ENCODE data around the gene COP1. TPM values are rescaled to one million over a fixed set of nuclear protein-coding genes. Genes with fewer than 3 reads are reported as not detected.

Gene COP1
- total RNA-seq, 1 donor: 64.8 TPM

- no peak overlapping the region for H3K4me3 ChIP-seq (ENCODE audit: insufficient read depth, low read length)
- H2AFZ ChIP-seq (ENCODE audit: low read length): no peak overlapping the region
- no peak overlapping the region for H3K27ac ChIP-seq (ENCODE audit: low read depth, low read length)
- peaks cover 5% of the 10 kb centered on the region for H3K4me1 ChIP-seq (ENCODE audit: insufficient read depth, low read length)
- H3K36me3 ChIP-seq (ENCODE audit: insufficient read depth, low read length): no peaks in the 10 kb centered on the region
- no peak for DNase-seq (ENCODE audit: insufficient read length, low spot score, missing footprints)
- peaks cover 4% of the 10 kb centered on the region for H4K20me1 ChIP-seq (ENCODE audit: insufficient read depth, low read length)
- no peak for TF ChIP-seq CTCF (IDR thresholded peaks at IDR 0.05; ENCODE audit: extremely low read depth, low read depth, low read length)
- no peak overlapping the region for H3K4me2 ChIP-seq (ENCODE audit: insufficient read depth, low read length)
- H3K27me3 ChIP-seq (ENCODE audit: insufficient read depth, low read length): no peaks in the 10 kb centered on the region
- no peaks in the 10 kb centered on the region for H3K9me3 ChIP-seq (ENCODE audit: low read depth, low read length)
- H3K79me2 ChIP-seq (ENCODE audit: insufficient read depth, low read length): peaks cover 2% of the 10 kb centered on the region
Observed at GRCh38 chr1:176056312-176056711, 150.8 kb downstream of the COP1 start.

GRCh38 chr1:176055398-176055797 lies 151.7 kb downstream of the COP1 start:
- Histone ChIP-seq H4K20me1 (ENCODE audit: insufficient read depth, low read length) (peaks cover 4% of the 10 kb centered on the region), H3K36me3 (ENCODE audit: insufficient read depth, low read length) (no peaks in the 10 kb centered on the region), H3K4me2 (ENCODE audit: insufficient read depth, low read length) (no peak overlapping the region), H3K27me3 (ENCODE audit: insufficient read depth, low read length) (no peaks in the 10 kb centered on the region), H3K9me3 (ENCODE audit: low read depth, low read length) (no peaks in the 10 kb centered on the region), H3K79me2 (ENCODE audit: insufficient read depth, low read length) (peaks cover 4% of the 10 kb centered on the region), H3K27ac (ENCODE audit: low read depth, low read length) (no peak overlapping the region), H3K4me1 (ENCODE audit: insufficient read depth, low read length) (peaks cover 5% of the 10 kb centered on the region), H3K4me3 (ENCODE audit: insufficient read depth, low read length) (no peak overlapping the region), H2AFZ (ENCODE audit: low read length) (no peak overlapping the region)
- DNase-seq (ENCODE audit: insufficient read length, low spot score, missing footprints): no peak
- TF ChIP-seq CTCF (IDR thresholded peaks at IDR 0.05; ENCODE audit: extremely low read depth, low read depth, low read length): no peak

GRCh38 chr1:176051902-176052518 lies 155.1 kb downstream of the COP1 start:
- H3K4me3 ChIP-seq (ENCODE audit: insufficient read depth, low read length): no peak overlapping the region
- H3K27me3 ChIP-seq (ENCODE audit: insufficient read depth, low read length): no peaks in the 10 kb centered on the region
- no peak overlapping the region for H3K4me2 ChIP-seq (ENCODE audit: insufficient read depth, low read length)
- H3K36me3 ChIP-seq (ENCODE audit: insufficient read depth, low read length): no peaks in the 10 kb centered on the region
- no peak overlapping the region for H3K27ac ChIP-seq (ENCODE audit: low read depth, low read length)
- no peak for TF ChIP-seq CTCF (IDR thresholded peaks at IDR 0.05; ENCODE audit: extremely low read depth, low read depth, low read length)
- no peaks in the 10 kb centered on the region for H3K9me3 ChIP-seq (ENCODE audit: low read depth, low read length)
- peaks cover 4% of the 10 kb centered on the region for H3K79me2 ChIP-seq (ENCODE audit: insufficient read depth, low read length)
- H3K4me1 ChIP-seq (ENCODE audit: insufficient read depth, low read length): peaks cover 5% of the 10 kb centered on the region
- DNase-seq (ENCODE audit: insufficient read length, low spot score, missing footprints): peak; percentile 27
- no peak overlapping the region for H2AFZ ChIP-seq (ENCODE audit: low read length)
- peaks cover 4% of the 10 kb centered on the region for H4K20me1 ChIP-seq (ENCODE audit: insufficient read depth, low read length)

GRCh38 chr1:176051402-176051801 lies 155.7 kb downstream of the COP1 start:
- peaks cover 4% of the 10 kb centered on the region for H3K79me2 ChIP-seq (ENCODE audit: insufficient read depth, low read length)
- H3K27me3 ChIP-seq (ENCODE audit: insufficient read depth, low read length): no peaks in the 10 kb centered on the region
- H3K4me3 ChIP-seq (ENCODE audit: insufficient read depth, low read length): no peak overlapping the region
- TF ChIP-seq CTCF (IDR thresholded peaks at IDR 0.05; ENCODE audit: extremely low read depth, low read depth, low read length): no peak
- no peaks in the 10 kb centered on the region for H3K36me3 ChIP-seq (ENCODE audit: insufficient read depth, low read length)
- H3K9me3 ChIP-seq (ENCODE audit: low read depth, low read length): no peaks in the 10 kb centered on the region
- H2AFZ ChIP-seq (ENCODE audit: low read length): no peak overlapping the region
- H3K4me1 ChIP-seq (ENCODE audit: insufficient read depth, low read length): peaks cover 5% of the 10 kb centered on the region
- DNase-seq (ENCODE audit: insufficient read length, low spot score, missing footprints): no peak
- no peak overlapping the region for H3K27ac ChIP-seq (ENCODE audit: low read depth, low read length)
- H4K20me1 ChIP-seq (ENCODE audit: insufficient read depth, low read length): peaks cover 4% of the 10 kb centered on the region
- no peak overlapping the region for H3K4me2 ChIP-seq (ENCODE audit: insufficient read depth, low read length)

Data from osteoblast (primary cell).